NCI-H2196 treated with DMSO at 0.1 percent for 48 hours (cell line): ENCODE data around the gene HDDC3.
"Not testable (repeated sequence)": the region's sequence is repeated elsewhere in the genome, so short reads cannot be mapped to it uniquely, and the experiment has no call there.

Experiments used
- DNase-seq: peaks from one replicate; lab custom pipeline; 2025; ENCODE audit not compliant: unreplicated experiment; lab: John Stamatoyannopoulos, UW

The HDDC3 gene

DNA sequence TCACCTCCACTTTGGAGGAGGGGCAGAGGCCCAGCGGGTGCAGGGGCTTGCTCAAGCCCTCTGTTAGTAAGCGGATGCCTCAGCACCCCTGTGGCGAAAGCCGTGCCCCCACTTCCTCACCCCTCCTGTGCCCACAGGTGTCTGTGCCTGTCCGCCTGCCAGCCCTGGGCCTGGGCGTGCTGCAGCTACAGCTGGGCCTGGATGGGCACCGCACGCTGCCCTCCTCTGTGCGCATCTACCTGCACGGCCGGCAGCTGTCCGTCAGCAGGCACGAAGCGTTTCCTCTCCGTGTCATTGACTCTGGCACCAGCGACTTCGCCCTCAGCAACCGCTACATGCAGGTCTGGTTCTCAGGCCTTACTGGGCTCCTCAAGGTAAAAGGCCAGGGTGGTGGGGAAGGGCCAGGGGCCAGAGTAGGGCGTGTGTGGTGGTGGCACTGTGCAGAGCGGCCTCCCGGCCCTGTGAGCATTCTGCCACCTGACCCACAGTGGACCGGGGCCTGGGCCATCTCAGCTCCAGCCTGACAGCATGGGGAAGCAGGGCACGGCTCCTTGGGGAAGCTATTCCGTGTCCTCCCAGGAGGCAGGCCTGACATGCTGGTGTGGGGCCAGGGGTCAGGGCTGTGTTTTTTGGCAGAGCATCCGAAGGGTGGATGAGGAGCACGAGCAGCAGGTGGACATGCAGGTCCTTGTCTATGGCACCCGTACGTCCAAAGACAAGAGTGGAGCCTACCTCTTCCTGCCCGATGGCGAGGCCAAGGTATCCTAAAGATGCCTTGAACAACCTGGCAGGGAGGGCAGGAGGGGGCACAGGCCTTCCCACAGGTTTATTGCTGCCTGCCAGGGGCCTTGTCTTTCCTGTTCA, 20.2 kb downstream of the HDDC3 start:
- no peak for DNase-seq

DNA sequence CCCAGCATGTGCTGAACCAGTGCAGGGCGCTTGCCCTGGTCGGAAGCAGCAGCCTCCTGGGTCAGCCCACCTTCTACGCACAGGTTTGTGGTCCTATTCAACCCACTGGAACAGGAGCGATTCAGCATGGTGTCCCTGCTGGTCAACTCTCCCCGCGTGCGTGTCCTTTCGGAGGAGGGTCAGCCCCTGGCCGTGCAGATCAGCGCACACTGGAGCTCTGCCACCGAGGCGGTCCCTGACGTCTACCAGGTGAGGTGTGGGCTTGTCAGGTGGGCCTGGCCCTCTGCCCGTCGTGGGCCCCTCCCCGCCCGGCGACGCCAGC, 21.1 kb downstream of the HDDC3 start:
- DNase-seq, result no peak

DNA sequence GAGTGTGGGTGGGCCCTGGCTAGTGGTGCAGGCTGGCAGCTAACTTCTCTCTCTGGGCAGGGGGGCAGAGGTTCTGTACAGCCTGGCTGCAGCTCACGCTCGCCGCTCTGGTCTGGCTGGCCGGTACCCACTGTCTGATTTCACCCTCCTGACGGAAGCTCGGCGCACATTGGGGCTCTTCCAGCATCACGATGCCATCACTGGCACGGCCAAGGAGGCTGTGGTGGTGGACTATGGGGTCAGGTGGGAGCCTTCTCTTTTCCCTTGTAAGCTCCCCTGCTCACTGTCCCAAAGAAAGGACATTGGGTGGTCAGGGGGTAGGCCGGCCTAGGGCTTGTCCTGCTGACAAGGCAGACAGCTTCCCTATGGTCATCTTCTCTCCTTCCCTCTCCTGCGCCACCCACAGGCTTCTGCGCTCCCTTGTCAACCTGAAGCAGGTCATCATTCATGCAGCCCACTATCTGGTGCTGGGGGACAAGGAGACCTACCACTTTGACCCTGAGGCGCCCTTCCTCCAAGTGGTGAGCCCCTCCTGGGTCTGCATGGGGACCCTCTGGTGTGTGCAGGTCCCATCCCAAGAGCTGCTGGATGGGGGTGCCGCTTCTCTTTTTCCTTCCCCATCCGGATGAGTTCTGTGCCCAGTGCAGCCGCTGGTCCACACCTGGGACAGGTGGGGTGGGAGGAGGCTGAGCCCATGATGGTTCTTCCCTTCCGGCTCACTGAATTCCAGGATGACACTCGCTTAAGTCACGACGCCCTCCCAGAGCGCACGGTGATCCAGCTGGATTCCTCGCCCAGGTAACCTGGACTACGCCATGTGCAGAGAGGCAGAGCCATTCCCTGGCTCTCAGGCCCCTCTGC, 21.7 kb downstream of the HDDC3 start:
- no peak for DNase-seq

DNA sequence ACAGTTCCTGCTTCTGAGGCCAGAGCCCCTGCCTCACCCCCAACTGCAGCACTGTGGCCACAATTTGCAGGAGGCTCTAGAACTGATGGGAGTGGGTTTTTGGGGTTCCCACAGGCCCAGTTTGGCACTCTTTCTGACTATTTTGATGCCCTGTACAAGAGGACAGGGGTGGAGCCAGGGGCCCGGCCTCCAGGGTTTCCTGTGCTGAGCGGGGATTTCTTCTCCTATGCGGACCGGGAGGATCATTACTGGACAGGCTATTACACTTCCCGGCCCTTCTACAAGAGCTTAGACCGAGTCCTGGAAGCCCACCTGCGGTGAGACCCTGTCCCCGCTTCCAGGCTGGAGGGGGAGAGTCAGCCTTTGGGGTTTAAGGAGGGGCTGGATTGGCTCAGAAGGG, 22.4 kb downstream of the HDDC3 start:
- DNase-seq, result no peak

DNA sequence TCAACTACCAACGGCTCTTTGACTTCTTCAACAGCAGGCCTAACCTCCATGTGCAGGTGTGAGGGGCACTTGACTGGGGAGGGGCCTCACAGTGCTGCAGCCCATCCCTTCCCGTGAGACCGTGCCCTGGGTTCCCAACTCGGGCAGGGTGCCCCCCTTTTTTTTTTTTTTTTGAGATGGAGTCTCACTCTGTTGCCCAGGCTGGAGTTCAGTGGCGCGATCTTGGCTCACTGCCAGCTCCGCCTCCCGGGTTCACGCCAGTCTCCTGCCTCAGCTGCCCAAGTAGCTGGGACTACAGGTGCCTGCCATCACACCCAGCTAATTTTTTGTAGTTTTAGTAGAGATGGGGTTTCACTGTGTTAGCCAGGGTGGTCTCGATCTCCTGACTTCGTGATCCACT, 22.9 kb downstream of the HDDC3 start:
- not testable (repeated sequence) for DNase-seq

DNA sequence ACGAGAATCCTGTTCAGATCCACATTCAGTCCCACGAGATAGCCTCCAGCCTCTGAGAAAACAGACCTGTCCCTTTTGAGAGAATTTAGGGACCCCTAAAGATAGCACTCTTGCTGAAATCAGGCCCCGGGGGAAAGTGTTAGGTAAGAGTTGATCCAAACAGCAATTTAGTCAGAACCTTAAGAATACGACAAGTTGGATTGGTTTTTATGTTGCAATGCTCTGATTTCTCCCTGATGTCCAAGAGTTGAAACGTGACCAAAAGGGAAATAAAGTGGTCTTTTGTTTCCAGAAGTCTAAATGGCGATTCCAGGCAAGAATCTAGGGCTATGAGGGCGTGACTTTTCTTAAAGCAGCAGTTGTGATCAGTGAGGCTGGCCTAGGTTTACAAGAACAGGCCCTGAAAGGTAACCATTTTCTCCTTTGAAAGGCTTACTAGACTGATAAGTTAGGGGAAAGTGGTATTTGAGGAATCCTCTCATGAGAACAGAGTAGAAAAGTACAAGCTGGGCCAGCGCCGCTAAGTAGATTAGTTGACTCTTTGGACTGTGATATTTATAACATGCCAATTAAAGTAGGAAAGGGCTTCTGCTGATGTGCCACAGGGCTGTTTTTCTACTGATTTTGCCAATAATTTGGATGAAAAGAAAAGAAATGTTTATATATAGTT, 24.4 kb downstream of the HDDC3 start:
- no peak for DNase-seq

DNA sequence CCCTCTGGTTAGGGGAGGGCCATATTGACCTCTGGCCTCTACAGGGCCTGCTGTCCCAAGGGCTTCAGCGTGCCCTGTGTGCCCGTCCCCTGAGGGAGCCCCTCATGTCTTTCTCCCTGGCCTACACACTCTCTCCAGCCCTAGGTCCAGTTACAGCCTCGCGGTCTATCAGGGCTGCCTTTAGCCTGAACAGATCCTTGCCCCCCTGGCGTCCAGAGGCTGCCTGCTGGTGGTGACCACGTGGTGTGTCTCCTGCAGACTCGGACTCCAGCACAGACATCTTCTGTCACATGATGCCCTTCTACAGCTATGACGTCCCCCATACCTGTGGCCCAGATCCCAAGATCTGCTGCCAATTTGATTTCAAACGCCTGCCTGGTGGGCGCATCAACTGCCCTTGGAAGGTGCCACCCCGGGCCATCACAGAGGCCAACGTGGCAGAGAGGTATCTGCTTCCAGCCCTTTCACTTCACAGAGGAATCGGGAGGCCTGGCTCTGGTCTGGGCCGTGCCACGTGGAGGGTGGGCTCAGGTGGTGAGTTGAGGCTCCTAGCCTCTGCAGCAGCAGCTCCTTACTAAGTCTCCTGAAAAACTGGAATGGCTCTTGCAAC, 25.2 kb downstream of the HDDC3 start:
- DNase-seq, result no peak

DNA sequence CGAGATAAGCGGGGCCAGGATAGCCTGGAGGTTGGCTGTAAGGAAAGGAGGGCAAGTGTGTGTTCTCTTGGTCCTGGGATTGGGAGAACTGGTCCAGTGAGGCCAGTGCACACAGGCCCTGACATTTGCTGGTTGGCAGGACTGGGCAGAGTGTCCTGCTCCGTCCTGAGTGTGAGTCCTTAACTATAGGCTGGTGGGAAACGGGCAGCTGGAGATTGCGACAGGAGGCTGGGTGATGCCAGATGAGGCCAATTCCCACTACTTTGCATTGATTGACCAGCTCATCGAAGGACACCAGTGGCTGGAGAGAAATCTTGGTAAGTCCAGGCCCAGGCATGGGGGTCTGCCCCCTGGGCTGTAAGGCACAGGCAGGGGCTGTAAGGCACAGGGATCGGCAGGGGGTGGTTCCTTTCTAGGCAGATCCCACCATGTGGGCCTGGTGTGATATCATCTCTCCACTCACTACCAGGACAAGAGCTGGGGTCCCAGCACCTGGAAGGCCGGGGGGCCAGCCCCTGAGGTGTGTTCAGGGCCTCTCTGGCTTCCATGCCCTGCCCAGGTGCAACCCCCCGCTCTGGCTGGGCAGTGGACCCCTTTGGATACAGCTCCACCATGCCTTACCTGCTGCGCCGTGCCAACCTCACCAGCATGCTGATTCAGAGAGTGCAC, 26.0 kb downstream of the HDDC3 start:
- no peak for DNase-seq

DNA sequence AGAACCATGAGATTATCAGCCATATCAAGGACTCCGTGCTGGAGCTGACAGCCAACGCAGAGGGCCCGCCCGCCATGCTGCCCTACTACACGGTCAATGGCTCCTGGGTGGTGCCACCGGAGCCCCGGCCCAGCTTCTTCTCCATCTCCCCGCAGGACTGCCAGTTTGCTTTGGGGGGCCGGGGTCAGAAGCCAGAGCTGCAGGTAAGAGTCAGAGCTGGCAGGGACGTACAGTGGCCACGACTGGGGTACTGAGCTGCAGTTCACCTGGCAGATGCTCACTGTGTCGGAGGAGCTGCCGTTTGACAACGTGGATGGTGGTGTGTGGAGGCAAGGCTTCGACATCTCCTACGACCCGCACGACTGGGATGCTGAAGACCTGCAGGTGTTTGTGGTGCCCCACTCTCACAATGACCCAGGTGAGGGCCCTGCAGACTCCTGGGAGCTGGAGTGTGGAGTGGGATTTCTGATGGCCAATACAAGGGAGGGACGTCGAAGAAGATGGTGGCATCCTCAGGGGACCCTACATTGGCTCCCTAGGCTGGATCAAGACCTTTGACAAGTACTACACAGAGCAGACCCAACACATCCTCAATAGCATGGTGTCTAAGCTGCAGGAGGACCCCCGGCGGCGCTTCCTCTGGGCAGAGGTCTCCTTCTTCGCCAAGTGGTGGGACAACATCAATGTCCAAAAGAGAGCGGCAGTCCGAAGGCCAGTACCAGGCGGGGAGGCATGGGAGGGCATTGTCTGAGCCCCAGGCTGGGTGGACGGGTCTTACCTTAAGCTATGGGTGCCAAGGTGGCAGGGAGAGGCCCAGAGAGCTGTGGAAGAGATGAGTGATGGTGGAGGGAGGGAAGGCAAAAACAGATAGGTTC, 26.8 kb downstream of the HDDC3 start:
- no peak for DNase-seq

DNA sequence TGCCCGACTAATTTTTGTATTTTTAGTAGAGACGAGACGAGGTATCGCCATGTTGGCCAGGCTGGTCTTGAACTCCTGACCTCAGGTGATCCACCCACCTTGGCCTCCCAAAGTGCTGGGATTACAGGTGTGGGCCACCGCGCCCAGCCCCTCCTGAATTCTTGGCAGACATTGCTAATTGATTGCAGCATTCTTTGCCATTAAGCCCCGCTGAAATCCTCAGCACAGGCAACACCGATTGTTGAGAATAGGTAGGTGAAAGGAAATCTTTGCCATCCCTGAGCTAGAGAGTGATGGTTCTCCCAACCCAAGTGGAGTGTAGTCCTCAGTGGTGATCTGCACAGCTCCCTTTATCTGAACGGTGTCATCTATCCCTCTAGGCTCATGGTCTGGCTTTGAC, 27.6 kb downstream of the HDDC3 start:
- DNase-seq, result no peak

DNA sequence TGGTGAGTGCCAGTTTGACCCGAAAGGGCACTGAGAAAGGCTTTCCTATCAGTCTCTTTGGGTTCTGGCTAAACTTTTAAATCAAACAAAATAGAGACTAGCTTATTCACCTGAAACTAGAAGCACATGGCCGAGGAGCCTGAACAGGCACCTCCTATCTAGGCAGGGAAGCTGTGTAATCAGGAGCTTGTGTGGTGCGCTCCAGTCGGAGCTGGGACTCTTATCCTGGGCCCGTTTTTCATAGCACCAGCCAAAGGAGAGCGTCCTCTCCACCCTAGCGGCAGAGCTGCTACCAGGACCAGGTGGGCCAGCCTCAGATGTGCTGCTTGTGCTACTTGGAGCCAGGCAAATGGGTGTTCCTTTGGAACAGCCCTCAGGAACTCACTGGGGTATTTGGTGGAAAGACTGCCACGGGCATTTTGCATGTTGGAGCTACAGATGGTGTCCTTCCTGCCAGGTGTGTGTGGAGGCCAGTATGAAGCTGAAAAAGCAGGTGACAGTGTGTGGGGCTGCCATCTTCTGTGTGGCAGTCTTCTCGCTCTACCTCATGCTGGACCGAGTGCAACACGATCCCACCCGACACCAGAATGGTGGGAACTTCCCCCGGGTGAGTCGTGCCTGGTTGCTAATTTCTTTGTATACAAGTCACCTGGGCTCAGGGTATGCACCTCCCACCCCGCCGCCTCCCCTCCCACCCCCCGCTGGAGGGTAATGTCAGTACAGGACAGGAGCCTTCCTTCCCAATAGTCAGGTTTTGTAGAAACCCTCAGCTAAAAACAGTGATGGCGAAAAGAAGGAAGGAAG, 28.4 kb downstream of the HDDC3 start:
- no peak for DNase-seq

DNA sequence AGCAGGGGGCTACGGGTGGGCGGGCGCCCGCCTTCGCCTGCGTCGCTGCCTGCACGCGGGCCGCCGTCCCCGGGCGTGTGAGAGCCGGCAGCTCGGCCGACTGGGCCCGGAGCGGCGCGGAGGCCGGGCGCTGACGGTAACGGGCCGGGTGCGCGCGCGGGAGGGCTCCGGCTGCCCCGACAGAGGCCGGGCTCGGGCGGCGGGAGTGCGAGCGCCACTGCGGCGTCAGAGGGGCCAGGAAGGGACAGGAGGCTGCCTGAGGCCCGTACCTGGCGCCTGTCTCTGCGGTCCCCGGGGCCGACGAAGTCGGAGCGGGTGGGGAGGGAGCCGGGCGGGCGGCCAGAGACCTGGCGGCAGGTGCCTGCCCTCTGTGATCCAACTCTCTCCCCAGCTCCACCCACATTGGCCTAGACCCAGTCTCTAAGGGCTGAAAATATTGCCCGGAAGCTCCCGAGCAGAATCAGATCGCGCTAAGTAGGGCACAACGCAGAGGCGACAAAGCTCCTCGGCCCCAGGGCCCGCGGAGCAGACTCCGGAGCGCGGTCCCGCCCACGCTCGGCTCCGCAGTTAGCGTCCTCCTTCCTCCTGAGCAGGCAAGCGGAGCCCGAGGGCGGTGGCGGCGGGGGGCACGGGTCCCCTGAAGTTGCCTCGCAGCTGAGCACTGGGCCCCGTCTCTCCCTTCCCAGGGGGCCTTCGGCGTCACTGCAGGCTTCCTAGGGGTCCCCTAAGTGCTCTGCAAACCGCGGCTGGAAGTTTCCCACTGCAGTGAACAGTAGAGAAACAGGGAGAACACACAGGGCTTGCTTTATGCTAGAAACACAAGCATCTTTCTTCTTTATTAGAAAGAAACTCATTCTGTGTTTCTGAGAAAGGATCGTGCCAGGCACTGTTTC, 29.3 kb downstream of the HDDC3 start, which contains the start of gene MAN2A2:
Gene MAN2A2 (plus strand): TSS at position 463 of the 893 bp plus-strand sequence. CDS start 906 bp downstream, outside the sequence.
- DNase-seq, result peak; percentile 36

DNA sequence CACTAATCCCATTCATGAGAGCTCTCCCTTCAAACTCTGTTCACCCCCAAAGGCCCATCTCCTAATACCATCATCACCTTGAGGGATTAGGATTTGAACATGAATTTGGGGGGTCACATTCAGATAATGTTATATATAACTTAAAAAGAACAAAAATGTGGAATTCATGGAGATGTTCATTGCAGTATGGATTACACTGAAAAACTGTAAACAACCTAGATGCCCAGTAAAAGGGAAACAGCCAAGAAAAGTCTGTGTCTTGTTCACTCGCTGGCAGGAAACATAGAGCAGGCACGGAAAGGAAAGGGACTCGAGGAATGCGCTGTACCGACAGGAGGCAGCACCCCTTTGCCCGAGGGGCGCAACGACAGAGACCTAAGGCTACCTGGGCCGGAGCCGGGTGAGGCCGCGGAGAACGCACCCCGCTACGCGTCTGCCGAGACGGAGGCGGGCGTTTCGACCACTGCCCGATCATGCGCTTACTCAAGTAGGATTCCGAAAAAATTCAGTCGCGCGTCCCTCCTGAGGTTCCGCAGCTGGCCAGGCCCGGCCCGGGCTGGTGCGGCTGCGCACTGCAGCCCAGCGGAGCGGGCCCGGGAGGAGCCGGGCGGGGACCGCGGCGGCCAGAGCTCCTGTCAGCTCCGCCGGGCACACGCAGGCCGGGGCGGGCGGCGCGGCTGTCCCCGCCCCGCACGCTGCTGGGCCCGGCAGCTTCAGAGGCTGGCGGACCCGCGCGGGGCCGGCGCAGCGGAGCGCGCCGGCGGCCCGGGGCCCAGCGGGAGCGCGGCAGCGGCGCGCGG, 30.1 kb downstream of the HDDC3 start:
- peak; percentile 22 for DNase-seq

DNA sequence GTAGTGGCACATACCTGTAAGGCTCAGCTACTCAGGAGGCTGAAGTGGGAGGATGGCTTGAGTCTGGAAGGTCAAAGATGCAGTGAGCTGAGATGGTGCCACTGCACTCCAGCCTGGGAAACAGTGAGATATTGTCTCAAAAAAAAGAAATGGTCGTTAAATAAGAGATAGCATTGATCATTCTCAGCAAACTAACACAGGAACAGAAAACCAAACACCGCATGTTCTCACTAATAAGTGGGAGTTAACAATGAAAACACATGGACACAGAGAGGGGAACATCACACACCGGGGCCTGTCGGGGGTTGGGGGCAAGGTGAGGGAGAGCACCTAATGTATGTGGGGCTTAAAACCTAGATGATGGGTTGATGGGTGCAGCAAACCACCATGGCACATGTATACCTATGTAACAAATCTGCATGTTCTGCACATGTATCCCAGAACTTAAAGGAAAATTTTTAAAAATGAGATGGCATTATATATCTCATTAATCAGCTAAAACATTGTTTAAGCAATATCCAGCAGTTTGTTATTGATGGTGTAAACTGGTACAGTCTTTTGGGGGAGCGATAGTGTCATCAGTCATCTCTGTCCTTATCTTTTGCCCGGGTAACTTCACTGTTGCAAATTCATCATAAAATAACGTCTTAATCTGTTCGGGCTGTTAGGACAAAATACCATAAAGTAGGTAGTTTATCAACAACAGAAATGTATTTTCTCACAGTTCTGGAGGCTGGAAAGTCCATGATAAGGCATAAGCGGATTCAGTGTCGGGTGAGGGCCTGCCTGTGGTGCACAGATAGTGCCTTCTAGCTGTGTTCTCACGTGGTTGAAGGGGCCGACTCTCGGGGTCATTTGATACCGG, 30.9 kb downstream of the HDDC3 start:
- no peak for DNase-seq

DNA sequence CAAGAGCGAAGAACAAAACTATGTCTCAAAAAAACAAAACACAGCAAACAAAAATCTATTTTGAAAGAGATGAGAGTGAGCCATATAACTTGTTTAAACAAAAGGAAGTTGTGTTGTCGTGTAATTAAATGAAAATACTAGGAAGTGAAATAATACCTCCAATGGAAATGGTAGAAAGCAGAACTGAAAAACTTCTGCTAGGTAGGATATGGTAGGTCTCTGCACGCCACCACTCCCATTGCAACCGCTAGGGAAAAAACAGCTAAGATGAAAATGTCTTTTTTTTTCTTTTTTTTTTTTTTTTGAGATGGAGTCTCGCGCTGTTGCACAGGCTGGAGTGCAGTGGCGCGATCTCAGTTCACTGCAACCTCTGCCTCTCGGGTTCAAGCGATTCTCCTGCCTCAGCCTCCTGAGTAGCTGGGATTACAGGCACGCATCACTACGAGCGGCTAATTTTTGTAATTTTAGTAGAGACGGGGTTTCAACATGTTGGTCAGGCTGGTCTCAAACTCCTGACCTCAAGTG, 35.2 kb downstream of the HDDC3 start:
- not testable (repeated sequence) for DNase-seq

DNA sequence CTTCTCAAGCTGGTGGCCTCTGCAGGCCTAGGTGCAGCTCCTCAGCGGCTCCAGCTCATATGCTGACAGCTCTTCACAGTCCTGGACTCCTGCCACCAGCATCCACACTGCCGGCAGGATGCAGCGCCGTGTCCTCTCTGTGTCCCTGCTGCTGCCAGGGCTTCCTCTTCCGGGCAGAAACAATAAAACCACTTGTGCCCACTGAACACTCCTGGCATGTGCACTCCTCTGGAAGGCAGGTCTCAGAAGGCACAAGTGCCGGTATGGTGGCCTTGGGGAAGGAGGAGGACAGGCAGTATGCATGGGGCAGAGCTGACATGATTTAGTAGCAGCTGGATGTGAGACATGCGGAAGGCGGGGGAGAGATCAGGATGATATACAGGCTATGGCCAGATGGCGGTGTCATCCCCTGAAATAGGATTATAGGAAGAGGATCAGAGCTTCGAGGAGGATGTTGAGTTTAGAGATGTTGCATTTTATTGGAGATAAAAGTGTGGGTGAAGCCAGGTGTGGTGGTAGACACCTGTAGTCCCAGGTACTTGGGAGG, 36.7 kb downstream of the HDDC3 start:
- peak; percentile 30 for DNase-seq
